HepG2 (cell line): ENCODE data around the gene EPHX1. TPM values are rescaled to one million over a fixed set of nuclear protein-coding genes. Genes with fewer than 3 reads are reported as not detected.

ENCODE experiments used
- ATF4 ChIP-seq, 2 experiments: fragments of 450-650 bp in 1 of 2; sonication (generic) in 1 of 2; formaldehyde crosslinking; IDR thresholded peaks; 2 replicates each; pipeline versions ENCODE4 v1.5.0 to v1.8.0; 2020 to 2022; ENCODE audit warnings: mild to moderate bottlenecking in 1 of 2, missing genetic modification reagents in 1 of 2
- EP300 ChIP-seq, 3 experiments: sonication (generic) in 1 of 3; formaldehyde crosslinking in 1 of 3; IDR thresholded peaks; 2 replicates each; pipeline versions ENCODE4 v1.5.1 to v1.6.1; 2011 to 2020; ENCODE audit warnings: low read depth in 2 of 3, low read length in 2 of 3, borderline replicate concordance in 1 of 3, improper control_type of control experiment in 1 of 3, mild to moderate bottlenecking in 1 of 3, missing genetic modification reagents in 1 of 3, moderate library complexity in 1 of 3
- FOXA3 ChIP-seq: IDR thresholded peaks from 2 replicates; pipeline ENCODE4 v1.6.1; 2016; ENCODE audit warnings: missing genetic modification reagents, missing compliant biosample characterization
- PHF21A ChIP-seq: sonication (generic); formaldehyde crosslinking; IDR thresholded peaks from 2 replicates; pipeline ENCODE4 v1.5.0; 2020; ENCODE audit warnings: mild to moderate bottlenecking, missing genetic modification reagents
- RARA ChIP-seq: IDR thresholded peaks from 2 replicates; pipeline ENCODE4 v1.6.1; 2016; ENCODE audit warnings: missing genetic modification reagents, missing compliant biosample characterization
- REPIN1 ChIP-seq: sonication (generic); formaldehyde crosslinking; IDR thresholded peaks from 2 replicates; pipeline ENCODE4 v1.8.0; 2022; ENCODE audit warnings: missing genetic modification reagents, low read depth, mild to moderate bottlenecking, borderline replicate concordance
- SAFB2 ChIP-seq: sonication (generic); formaldehyde crosslinking; IDR thresholded peaks from 2 replicates; pipeline ENCODE4 v1.5.1; 2020; ENCODE audit warnings: missing genetic modification reagents, low read depth, mild to moderate bottlenecking, borderline replicate concordance
- SOX5 ChIP-seq: IDR thresholded peaks from 2 replicates; pipeline ENCODE4 v1.6.1; 2016; ENCODE audit warnings: borderline replicate concordance
- ZBTB10 ChIP-seq: sonication (generic); formaldehyde crosslinking; IDR thresholded peaks from 2 replicates; pipeline ENCODE4 v1.4.0; 2020; ENCODE audit warnings: missing genetic modification reagents, borderline replicate concordance
- ZNF530 ChIP-seq: sonication (generic); formaldehyde crosslinking; IDR thresholded peaks from 2 replicates; pipeline ENCODE4 v1.5.0; 2020; ENCODE audit warnings: low read depth, mild to moderate bottlenecking, missing genetic modification reagents
- ZNF563 ChIP-seq: sonication (generic); formaldehyde crosslinking; IDR thresholded peaks from 2 replicates; pipeline ENCODE4 v1.8.0; 2022; ENCODE audit warnings: mild to moderate bottlenecking, moderate library complexity, missing genetic modification reagents
- ZNF790 ChIP-seq: sonication (generic); formaldehyde crosslinking; IDR thresholded peaks from 2 replicates; pipeline ENCODE4 v1.8.0; 2022; ENCODE audit warnings: missing genetic modification reagents, mild to moderate bottlenecking, borderline replicate concordance
- polyA plus RNA-seq, 8 experiments: library from polyadenylated mRNA; depleted of rRNA in 3 of 8; stranded (reverse) in 7 of 8; unstranded in 1 of 8; fragments of >200 nt; fragmentation: Illumina TruSeq in 4 of 8; extraction: Trizol in 4 of 8; gene quantifications; 2 replicates each; pipeline versions ENCODE4 v1.2.1 to v1.2.3, GENCODE V29; 2011 to 2016; ENCODE audit warnings: low read depth in 4 of 8, missing spikeins in 1 of 8, mixed read lengths in 1 of 8; ENCODE audit not compliant: insufficient read depth in 1 of 8
- total RNA-seq, 5 experiments: library from RNA; depleted of rRNA; stranded (reverse); fragments of >200 nt; fragmentation: Illumina TruSeq; extraction: Trizol; gene quantifications; 2 replicates each; pipeline ENCODE4 v1.2.3, GENCODE V29; 2016; ENCODE audit warnings: low read depth in 1 of 5
- TF ChIP-seq, protein P1 (sequence below): sonication (generic); formaldehyde crosslinking; IDR thresholded peaks from 2 replicates; pipeline ENCODE4 v1.5.0; 2020; ENCODE audit warnings: mild to moderate bottlenecking, missing genetic modification reagents, borderline replicate concordance
- TF ChIP-seq, protein P2 (sequence below): IDR thresholded peaks from 2 replicates; pipeline ENCODE4 v1.6.1; 2012; ENCODE audit warnings: inconsistent platforms
- TF ChIP-seq, protein P3 (sequence below): fragments of 450-650 bp; IDR thresholded peaks from 2 replicates; pipeline ENCODE4 v1.6.1; 2016

Gene EPHX1
- total and polyA plus RNA-seq, 2 of the 13 experiments (the other 11 are each of a cell fraction or from before 2014, with no cell fraction given): 27.7 to 36.5 TPM

DNA sequence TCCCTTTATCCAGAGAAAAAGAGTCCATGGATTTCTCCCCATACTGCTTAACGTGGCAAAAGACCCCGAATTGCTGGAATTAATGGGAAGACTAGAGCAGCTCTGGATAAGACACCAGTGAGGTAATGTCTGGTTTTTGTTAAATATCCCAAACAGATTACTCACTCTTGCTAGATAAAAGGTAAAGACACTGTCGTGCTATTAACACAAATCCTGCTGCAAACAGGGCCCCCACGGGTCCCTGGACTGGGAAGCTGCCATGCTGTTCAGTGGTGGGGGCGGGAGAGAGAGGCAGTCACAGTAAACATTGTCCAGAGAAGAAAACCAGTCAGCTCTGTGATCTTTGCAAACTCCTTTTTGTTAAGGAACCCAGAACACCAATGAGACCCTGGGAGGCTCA lies 47.5 kb upstream of the EPHX1 start (continued):
- TF ChIP-seq, protein P1, sequence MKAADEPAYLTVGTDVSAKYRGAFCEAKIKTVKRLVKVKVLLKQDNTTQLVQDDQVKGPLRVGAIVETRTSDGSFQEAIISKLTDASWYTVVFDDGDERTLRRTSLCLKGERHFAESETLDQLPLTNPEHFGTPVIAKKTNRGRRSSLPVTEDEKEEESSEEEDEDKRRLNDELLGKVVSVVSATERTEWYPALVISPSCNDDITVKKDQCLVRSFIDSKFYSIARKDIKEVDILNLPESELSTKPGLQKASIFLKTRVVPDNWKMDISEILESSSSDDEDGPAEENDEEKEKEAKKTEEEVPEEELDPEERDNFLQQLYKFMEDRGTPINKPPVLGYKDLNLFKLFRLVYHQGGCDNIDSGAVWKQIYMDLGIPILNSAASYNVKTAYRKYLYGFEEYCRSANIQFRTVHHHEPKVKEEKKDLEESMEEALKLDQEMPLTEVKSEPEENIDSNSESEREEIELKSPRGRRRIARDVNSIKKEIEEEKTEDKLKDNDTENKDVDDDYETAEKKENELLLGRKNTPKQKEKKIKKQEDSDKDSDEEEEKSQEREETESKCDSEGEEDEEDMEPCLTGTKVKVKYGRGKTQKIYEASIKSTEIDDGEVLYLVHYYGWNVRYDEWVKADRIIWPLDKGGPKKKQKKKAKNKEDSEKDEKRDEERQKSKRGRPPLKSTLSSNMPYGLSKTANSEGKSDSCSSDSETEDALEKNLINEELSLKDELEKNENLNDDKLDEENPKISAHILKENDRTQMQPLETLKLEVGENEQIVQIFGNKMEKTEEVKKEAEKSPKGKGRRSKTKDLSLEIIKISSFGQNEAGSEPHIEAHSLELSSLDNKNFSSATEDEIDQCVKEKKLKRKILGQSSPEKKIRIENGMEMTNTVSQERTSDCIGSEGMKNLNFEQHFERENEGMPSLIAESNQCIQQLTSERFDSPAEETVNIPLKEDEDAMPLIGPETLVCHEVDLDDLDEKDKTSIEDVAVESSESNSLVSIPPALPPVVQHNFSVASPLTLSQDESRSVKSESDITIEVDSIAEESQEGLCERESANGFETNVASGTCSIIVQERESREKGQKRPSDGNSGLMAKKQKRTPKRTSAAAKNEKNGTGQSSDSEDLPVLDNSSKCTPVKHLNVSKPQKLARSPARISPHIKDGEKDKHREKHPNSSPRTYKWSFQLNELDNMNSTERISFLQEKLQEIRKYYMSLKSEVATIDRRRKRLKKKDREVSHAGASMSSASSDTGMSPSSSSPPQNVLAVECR: 0 out of 2 replicates have a peak, but pooled peaks have one; percentile 27
- TF ChIP-seq ZBTB10 (CRISPR knock-in tag) (no peak), EP300 (IDR thresholded peaks at IDR 0.05; ENCODE audit: low read depth in 2 of 2, low read length in 2 of 2) (no peak), EP300 (CRISPR knock-in tag; IDR thresholded peaks at IDR 0.05; ENCODE audit: borderline replicate concordance) (peak; percentile 42; the same call in 1 of the 2 replicates), SOX5 (CRISPR knock-in tag) (0 out of 2 replicates have a peak, but pooled peaks have one; percentile 17), RARA (CRISPR knock-in tag) (0 out of 2 replicates have a peak, but pooled peaks have one; percentile 9), ZNF790 (CRISPR knock-in tag) (no peak), ATF4 (CRISPR knock-in tag; IDR thresholded peaks at IDR 0.05) (no peak), SAFB2 (CRISPR knock-in tag) (no peak), ZNF530 (CRISPR knock-in tag) (no peak), ZNF563 (CRISPR knock-in tag) (no peak), PHF21A (CRISPR knock-in tag) (0 out of 2 replicates have a peak, but pooled peaks have one; percentile 25), FOXA3 (CRISPR knock-in tag) (0 out of 2 replicates have a peak, but pooled peaks have one; percentile 16), REPIN1 (no peak)
- TF ChIP-seq, protein P2, sequence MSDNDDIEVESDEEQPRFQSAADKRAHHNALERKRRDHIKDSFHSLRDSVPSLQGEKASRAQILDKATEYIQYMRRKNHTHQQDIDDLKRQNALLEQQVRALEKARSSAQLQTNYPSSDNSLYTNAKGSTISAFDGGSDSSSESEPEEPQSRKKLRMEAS: no peak
- TF ChIP-seq, protein P3, sequence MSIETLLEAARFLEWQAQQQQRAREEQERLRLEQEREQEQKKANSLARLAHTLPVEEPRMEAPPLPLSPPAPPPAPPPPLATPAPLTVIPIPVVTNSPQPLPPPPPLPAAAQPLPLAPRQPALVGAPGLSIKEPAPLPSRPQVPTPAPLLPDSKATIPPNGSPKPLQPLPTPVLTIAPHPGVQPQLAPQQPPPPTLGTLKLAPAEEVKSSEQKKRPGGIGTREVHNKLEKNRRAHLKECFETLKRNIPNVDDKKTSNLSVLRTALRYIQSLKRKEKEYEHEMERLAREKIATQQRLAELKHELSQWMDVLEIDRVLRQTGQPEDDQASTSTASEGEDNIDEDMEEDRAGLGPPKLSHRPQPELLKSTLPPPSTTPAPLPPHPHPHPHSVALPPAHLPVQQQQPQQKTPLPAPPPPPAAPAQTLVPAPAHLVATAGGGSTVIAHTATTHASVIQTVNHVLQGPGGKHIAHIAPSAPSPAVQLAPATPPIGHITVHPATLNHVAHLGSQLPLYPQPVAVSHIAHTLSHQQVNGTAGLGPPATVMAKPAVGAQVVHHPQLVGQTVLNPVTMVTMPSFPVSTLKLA: no peak
